ENCODE data around the gene NLGN1. TPM values are rescaled to one million over a fixed set of nuclear protein-coding genes. Genes with fewer than 3 reads are reported as not detected.

Gene NLGN1
- 5.2 and 5.5 TPM in 2 replicates for total RNA-seq (2021)
- long read RNA-seq, partial matches to known transcripts, result 0 of 6 reads
- long read RNA-seq, other reads (novel, unspliced or antisense), result 4 of 6 reads

GRCh38 chr3:173397161-173398110 is at the start of gene NLGN1:
Gene NLGN1, plus strand, starts transcription at chr3:173397744.
- Histone ChIP-seq H2AK5ac (ENCODE audit: insufficient read length, low read length) (no peak within 1 kb of the TSS), H3K56ac (ENCODE audit: insufficient read length, low read depth, low read length) (no peak within 1 kb of the TSS), H3K9me3 (ENCODE audit: control insufficient read depth, low read depth, low read length) (no peaks in the 10 kb centered on the region), H2AFZ (ENCODE audit: low read length) (no peak within 1 kb of the TSS), H2BK20ac (ENCODE audit: low read depth, low read length, poor library complexity, severe bottlenecking) (no peak within 1 kb of the TSS), H2BK5ac (ENCODE audit: insufficient read length, low read length) (no peak within 1 kb of the TSS), H3K4ac (ENCODE audit: low read depth, low read length) (no peak within 1 kb of the TSS), H3K14ac (ENCODE audit: insufficient read depth, low read length) (peak within 1 kb of the TSS; percentile 74; the same call in 1 of the 2 replicates), H3K27ac (ENCODE audit: insufficient read length, low read depth, low read length) (no peak within 1 kb of the TSS), H3K27me3 (ENCODE audit: insufficient read depth, low read length) (no peaks in the 10 kb centered on the region), H3T11ph (ENCODE audit: low read length) (no peak within 1 kb of the TSS), H3K18ac (ENCODE audit: insufficient read length, low read depth, low read length) (no peak within 1 kb of the TSS), H2BK15ac (ENCODE audit: low read depth, low read length) (no peak within 1 kb of the TSS), H3K79me2 (ENCODE audit: insufficient read depth, low read length) (peaks cover 3% of the 10 kb centered on the region; the same call in 1 of the 2 replicates), H2BK12ac (ENCODE audit: insufficient read length, low read depth, low read length) (no peak within 1 kb of the TSS), H3K23me2 (ENCODE audit: insufficient read length, low read depth, low read length, poor library complexity, severe bottlenecking) (peaks cover 21% of the 10 kb centered on the region), H3K9ac (ENCODE audit: extremely low read depth, insufficient read length, low read length) (peak within 1 kb of the TSS; percentile 56), H4K91ac (ENCODE audit: insufficient read length, low read depth, low read length) (no peak within 1 kb of the TSS), H4K20me1 (ENCODE audit: control insufficient read depth, insufficient read depth, insufficient read length) (no peaks in the 10 kb centered on the region), H4K5ac (ENCODE audit: insufficient read length, low read depth, low read length) (no peak within 1 kb of the TSS), H3K23ac (ENCODE audit: insufficient read length, low read depth, low read length) (no peak within 1 kb of the TSS), H4K8ac (replicated peaks; ENCODE audit: insufficient read length, low read depth, low read length) (no peak within 1 kb of the TSS), H3K4me2 (ENCODE audit: insufficient read depth, insufficient read length, low read length) (peak within 1 kb of the TSS; percentile 88), H2BK120ac (ENCODE audit: low read depth, low read length, poor library complexity, severe bottlenecking) (no peak within 1 kb of the TSS), H3K4me1 (ENCODE audit: insufficient read depth, low read length) (no peaks in the 10 kb centered on the region), H3K79me1 (ENCODE audit: insufficient read depth, low read depth, low read length, poor library complexity, severe bottlenecking) (no peaks in the 10 kb centered on the region)
- no CpG with 5 or more reads among the region's 70 CpGs for WGBS (ENCODE audit: extremely low coverage, insufficient read length, low lambda C conversion rate)
- Mint-ChIP-seq H3K4me3 (peak within 1 kb of the TSS; percentile 90 to 99), H3K27me3 (ENCODE audit: low read depth) (peaks cover 32% of the 10 kb centered on the region), H3K36me3 (ENCODE audit: insufficient read depth in 1 of 3, low read depth in 3 of 3) (no peaks in the 10 kb centered on the region), H3K9me3 (no peaks in the 10 kb centered on the region), H3K27ac (peak within 1 kb of the TSS in 2 of 3 experiments; percentile 87 to 97; a peak in 4 of 7 replicates), H3K4me1 (peaks cover 25 to 31% of the 10 kb centered on the region in 2 experiments)
- DNase-seq, result peak; percentile 74
- TF ChIP-seq, protein P1, sequence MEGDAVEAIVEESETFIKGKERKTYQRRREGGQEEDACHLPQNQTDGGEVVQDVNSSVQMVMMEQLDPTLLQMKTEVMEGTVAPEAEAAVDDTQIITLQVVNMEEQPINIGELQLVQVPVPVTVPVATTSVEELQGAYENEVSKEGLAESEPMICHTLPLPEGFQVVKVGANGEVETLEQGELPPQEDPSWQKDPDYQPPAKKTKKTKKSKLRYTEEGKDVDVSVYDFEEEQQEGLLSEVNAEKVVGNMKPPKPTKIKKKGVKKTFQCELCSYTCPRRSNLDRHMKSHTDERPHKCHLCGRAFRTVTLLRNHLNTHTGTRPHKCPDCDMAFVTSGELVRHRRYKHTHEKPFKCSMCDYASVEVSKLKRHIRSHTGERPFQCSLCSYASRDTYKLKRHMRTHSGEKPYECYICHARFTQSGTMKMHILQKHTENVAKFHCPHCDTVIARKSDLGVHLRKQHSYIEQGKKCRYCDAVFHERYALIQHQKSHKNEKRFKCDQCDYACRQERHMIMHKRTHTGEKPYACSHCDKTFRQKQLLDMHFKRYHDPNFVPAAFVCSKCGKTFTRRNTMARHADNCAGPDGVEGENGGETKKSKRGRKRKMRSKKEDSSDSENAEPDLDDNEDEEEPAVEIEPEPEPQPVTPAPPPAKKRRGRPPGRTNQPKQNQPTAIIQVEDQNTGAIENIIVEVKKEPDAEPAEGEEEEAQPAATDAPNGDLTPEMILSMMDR (conservative IDR thresholded peaks at IDR 0.05), result peak; percentile 50; the same call in 2 of the 3 replicates

Data from H9 (cell line).